Measurements from ENCODE around the gene CDT1.

DNA sequence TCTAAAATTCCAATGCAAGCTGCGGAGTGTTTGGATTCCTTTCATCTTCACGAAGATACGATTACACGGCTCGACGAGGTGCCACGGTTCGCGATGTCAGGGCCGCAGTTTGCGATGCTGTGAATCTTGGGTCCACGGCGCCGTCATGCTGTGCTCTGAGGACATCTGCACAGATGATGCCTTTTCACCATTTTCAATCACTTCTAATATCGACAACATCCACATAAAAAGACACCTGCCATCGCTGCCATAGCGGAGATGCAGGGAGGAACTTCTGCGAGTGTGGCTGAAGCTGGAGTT is 14.9 kb downstream of the CDT1 start:
- TF ChIP-seq CTCF (conservative IDR thresholded peaks at IDR 0.05; ENCODE audit: low read depth in 2 of 2) (no peak), POLR2AphosphoS5 (IDR thresholded peaks at IDR 0.05; ENCODE audit: low read depth) (no peak), EZH2 (IDR thresholded peaks at IDR 0.05; ENCODE audit: low read depth, unreplicated experiment) (no peak), STAT1 (IDR thresholded peaks at IDR 0.05; ENCODE audit: unreplicated experiment) (no peak), EZH2phosphoT487 (IDR thresholded peaks at IDR 0.05; ENCODE audit: unreplicated experiment) (no peak), CREB1 (CRISPR knock-in tag; IDR thresholded peaks at IDR 0.05; ENCODE audit: low read depth) (no peak), JUNB (IDR thresholded peaks at IDR 0.05; ENCODE audit: unreplicated experiment) (no peak), REST (IDR thresholded peaks at IDR 0.05; ENCODE audit: unreplicated experiment) (no peak), ZNF114 (CRISPR knock-in tag; IDR thresholded peaks at IDR 0.05) (no peak), NANOG (IDR thresholded peaks at IDR 0.05; ENCODE audit: borderline replicate concordance) (no peak), ZNF462 (CRISPR knock-in tag; IDR thresholded peaks at IDR 0.05) (no peak), ZNF331 (CRISPR knock-in tag; IDR thresholded peaks at IDR 0.05; ENCODE audit: low read depth) (no peak)
- TF ChIP-seq, protein P1, sequence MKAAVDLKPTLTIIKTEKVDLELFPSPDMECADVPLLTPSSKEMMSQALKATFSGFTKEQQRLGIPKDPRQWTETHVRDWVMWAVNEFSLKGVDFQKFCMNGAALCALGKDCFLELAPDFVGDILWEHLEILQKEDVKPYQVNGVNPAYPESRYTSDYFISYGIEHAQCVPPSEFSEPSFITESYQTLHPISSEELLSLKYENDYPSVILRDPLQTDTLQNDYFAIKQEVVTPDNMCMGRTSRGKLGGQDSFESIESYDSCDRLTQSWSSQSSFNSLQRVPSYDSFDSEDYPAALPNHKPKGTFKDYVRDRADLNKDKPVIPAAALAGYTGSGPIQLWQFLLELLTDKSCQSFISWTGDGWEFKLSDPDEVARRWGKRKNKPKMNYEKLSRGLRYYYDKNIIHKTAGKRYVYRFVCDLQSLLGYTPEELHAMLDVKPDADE (IDR thresholded peaks at IDR 0.05): no peak
